SIG-M5 (cell line): ENCODE data around the gene IGLL5.

Experiments used
- DNase-seq: peaks from one replicate; lab custom pipeline; 2025; lab: John Stamatoyannopoulos, UW

IGLL5 gene

GRCh38 chr22:22887621-22888503 is at the start of gene IGLL5:
Gene IGLL5, plus strand, starts transcription at chr22:22887816. Its CDS starts 238 bp downstream, at chr22:22888054.
- DNase-seq = no peak

- no peak for DNase-seq
Observed at GRCh38 chr22:22838148-22838786, 49.3 kb upstream of the IGLL5 start.

GRCh38 chr22:22839570-22840314 is 47.9 kb upstream of the IGLL5 start:
- DNase-seq = no peak

GRCh38 chr22:22840780-22841179 is 46.8 kb upstream of the IGLL5 start:
- no peak for DNase-seq

GRCh38 chr22:22841598-22841997 is 46.0 kb upstream of the IGLL5 start:
- DNase-seq = no peak

- DNase-seq = no peak
Observed at GRCh38 chr22:22842085-22842484, 45.5 kb upstream of the IGLL5 start.

- no peak for DNase-seq
Observed at GRCh38 chr22:22843848-22844247, 43.8 kb upstream of the IGLL5 start.

GRCh38 chr22:22847241-22847640 is 40.4 kb upstream of the IGLL5 start:
- DNase-seq = no peak

- no peak for DNase-seq
Observed at GRCh38 chr22:22848364-22848866, 39.2 kb upstream of the IGLL5 start.

GRCh38 chr22:22849640-22850610 is 37.7 kb upstream of the IGLL5 start:
- DNase-seq = no peak

- DNase-seq = no peak
Observed at GRCh38 chr22:22851969-22852368, 35.6 kb upstream of the IGLL5 start.

GRCh38 chr22:22853713-22854112 is 33.9 kb upstream of the IGLL5 start:
- no peak for DNase-seq

GRCh38 chr22:22854466-22854865 is 33.1 kb upstream of the IGLL5 start:
- DNase-seq = no peak

- DNase-seq = no peak
Observed at GRCh38 chr22:22855085-22855484, 32.5 kb upstream of the IGLL5 start.

- DNase-seq = no peak
Observed at GRCh38 chr22:22855617-22856308, 31.9 kb upstream of the IGLL5 start.

GRCh38 chr22:22856364-22856763 is 31.3 kb upstream of the IGLL5 start:
- DNase-seq = no peak

GRCh38 chr22:22856885-22857606 is 30.6 kb upstream of the IGLL5 start:
- DNase-seq = no peak

GRCh38 chr22:22857607-22858558 is 29.7 kb upstream of the IGLL5 start:
- DNase-seq = no peak

GRCh38 chr22:22858559-22858937 is 29.1 kb upstream of the IGLL5 start:
- no peak for DNase-seq
